Suprapubic skin (tissue), 4 donors: ENCODE data around the gene TMEM72.

Source experiments
- EP300 ChIP-seq: sonication (generic); formaldehyde crosslinking; IDR thresholded peaks from one replicate; pipeline ENCODE4 v1.6.1; 2017; ENCODE audit warnings: antibody characterized with exemption
- POLR2A ChIP-seq, 2 donors: fragments of 450-650 bp; IDR thresholded peaks; one replicate each; pipeline ENCODE4 v1.6.1; 2017; ENCODE audit warnings: antibody characterized with exemption in 2 of 2, mild to moderate bottlenecking in 2 of 2, moderate library complexity in 2 of 2
- POLR2AphosphoS5 ChIP-seq, 3 donors: sonication (generic); formaldehyde crosslinking; IDR thresholded peaks; one replicate each; pipeline ENCODE4 v1.6.1; 2017; ENCODE audit warnings: antibody characterized with exemption in 3 of 3
- TF ChIP-seq, protein P1 (sequence below), 2 donors: fragments of 200-600 bp in 1 of 2; fragments of 450-650 bp in 1 of 2; sonication (generic) in 1 of 2; IDR thresholded peaks; one replicate each; pipeline ENCODE4 v1.5.1; 2016 to 2019; ENCODE audit warnings: antibody characterized with exemption in 2 of 2, mild to moderate bottlenecking in 1 of 2, moderate library complexity in 1 of 2

DNA sequence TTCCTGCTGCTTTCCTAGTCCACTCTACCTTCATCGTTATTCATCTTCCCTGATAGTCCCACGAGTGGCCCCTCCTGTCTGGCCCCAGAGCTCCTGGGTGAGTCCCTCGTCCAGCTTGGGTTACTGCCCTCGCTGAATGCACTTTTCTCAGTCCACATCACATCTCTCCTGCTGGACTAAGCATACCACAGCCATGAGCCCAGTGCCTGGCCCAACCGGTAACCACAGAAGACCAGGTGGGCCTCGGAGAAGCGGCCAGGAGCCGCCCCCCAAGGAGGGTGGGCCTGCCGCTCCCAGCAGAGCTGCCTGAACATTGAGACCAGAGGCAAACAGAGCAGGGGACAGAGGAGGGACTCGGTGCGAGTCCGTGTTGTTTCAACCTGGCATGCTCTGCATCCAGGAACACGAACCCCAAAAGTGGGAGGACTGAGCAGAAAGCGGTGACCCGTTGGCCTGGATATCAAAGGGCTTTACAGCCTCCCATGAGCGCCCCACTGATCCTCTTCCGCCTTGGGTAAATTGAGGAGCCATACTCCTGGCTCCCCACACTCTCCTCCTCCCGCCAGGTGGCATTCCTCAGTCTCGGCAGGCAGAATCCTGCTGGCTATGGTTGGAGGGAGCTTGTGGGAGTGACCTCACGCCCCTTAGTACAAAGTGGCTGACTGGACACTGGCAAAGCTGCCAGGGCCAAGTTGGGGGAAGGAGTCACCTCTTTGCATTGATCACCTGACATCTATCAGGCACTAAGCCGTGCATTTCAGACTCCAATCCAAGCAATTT, 13.3 kb downstream of the TMEM72 start:
- TF ChIP-seq POLR2AphosphoS5 (IDR thresholded peaks at IDR 0.05) (no peak), POLR2A (IDR thresholded peaks at IDR 0.05) (no peak), EP300 (no peak)
- TF ChIP-seq, protein P1, sequence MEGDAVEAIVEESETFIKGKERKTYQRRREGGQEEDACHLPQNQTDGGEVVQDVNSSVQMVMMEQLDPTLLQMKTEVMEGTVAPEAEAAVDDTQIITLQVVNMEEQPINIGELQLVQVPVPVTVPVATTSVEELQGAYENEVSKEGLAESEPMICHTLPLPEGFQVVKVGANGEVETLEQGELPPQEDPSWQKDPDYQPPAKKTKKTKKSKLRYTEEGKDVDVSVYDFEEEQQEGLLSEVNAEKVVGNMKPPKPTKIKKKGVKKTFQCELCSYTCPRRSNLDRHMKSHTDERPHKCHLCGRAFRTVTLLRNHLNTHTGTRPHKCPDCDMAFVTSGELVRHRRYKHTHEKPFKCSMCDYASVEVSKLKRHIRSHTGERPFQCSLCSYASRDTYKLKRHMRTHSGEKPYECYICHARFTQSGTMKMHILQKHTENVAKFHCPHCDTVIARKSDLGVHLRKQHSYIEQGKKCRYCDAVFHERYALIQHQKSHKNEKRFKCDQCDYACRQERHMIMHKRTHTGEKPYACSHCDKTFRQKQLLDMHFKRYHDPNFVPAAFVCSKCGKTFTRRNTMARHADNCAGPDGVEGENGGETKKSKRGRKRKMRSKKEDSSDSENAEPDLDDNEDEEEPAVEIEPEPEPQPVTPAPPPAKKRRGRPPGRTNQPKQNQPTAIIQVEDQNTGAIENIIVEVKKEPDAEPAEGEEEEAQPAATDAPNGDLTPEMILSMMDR (IDR thresholded peaks at IDR 0.05): no peak
